Ovary (tissue), 3 donors: ENCODE data around the gene NT5C1A.

ENCODE experiments used
- CTCF ChIP-seq, 3 donors: fragments of 450-650 bp in 2 of 3; fragments of 200-600 bp in 1 of 3; IDR thresholded peaks; one replicate each; pipeline versions ENCODE4 v1.5.1 to v1.8.0; 2016 to 2022; ENCODE audit warnings: antibody characterized with exemption in 3 of 3, mild to moderate bottlenecking in 1 of 3
- EP300 ChIP-seq: sonication (generic); formaldehyde crosslinking; IDR thresholded peaks from one replicate; pipeline ENCODE4 v1.6.1; 2017; ENCODE audit warnings: antibody characterized with exemption
- donor health status: DM: no; HTN: no; CAD: no.

- TF ChIP-seq CTCF (IDR thresholded peaks at IDR 0.05) (no peak), EP300 (no peak)
These were observed 45.3 kb downstream of the NT5C1A start for GRCh38 chr1:39626646-39627045.
